Fibroblast of skin of left biceps (primary cell): ENCODE results near the gene MAP7.
"Not testable (repeated sequence)": the region's sequence is repeated elsewhere in the genome, so short reads cannot be mapped to it uniquely, and the experiment has no call there.

Experiments
- DNase-seq, 2 experiments: peaks; one replicate each; pipeline ENCODE4 v3.0.0-alpha.2; 2013; ENCODE audit warnings: low read depth in 2 of 2

Gene MAP7

DNA sequence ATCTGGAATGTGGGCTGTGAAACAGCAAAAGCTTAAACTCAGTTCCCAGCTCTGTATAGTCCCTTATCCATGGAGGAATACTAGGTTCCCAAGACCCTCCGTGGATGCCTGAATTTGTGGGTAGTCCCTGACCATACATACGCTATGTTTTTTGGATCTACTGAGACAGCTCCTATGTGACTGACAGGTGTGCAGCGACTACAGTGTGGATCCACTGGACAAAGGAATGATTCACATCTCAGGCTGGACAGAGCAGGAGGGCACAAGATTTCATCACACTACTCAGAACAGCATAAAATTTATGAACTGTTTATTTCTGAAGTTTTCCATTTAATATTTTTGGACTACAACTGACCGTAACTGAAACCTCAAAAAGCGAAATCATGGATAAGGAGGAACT, 125.3 kb downstream of the MAP7 start:
- DNase-seq = no peak

DNA sequence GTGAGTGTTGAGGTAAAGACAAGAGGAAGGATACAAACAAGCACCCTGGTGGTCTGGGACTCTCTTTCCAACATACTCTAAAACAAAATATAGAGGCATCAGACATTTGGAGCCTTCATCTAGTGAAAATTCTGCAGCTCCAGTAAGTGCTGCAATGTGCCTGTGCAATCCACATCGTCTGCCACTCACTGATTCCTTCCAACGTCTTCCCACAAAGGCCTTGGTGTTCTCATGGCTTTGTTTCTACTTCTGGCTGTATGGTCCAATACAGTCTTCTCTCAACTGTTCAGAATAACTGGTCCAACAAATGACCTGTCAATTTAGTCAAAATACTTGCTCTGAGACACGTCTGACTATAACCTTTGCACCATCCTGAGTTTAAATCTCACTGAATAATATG, 125.8 kb downstream of the MAP7 start:
- DNase-seq = no peak

DNA sequence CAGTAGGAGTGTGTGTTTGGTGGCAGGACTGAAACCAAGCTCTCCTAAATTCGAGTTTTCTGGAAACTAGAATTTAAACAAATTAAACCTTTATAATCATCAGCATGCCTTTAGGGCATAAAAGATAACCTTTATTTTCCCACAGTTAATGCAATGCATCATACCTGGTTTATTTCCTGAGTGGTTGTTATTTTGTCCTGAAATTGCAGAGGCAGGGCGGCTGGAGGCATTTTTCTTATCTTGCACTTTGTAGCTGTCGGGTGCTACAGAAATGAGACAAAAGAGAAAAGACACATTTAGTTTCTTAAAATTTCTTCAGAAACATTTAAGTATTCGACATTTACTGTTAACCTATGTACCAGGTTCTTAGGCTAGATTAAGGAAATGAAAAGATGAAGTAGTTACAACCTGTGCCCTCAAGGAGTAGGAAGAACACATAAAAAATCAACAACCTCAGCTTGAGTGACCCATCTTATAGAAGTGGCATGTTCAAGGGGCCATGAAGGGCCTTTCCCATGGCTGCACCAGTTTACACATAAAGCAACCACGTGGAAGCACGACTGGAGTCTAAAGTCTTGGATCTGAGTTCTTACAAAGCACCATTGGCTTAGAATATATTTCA, 128.6 kb downstream of the MAP7 start:
- no peak for DNase-seq

DNA sequence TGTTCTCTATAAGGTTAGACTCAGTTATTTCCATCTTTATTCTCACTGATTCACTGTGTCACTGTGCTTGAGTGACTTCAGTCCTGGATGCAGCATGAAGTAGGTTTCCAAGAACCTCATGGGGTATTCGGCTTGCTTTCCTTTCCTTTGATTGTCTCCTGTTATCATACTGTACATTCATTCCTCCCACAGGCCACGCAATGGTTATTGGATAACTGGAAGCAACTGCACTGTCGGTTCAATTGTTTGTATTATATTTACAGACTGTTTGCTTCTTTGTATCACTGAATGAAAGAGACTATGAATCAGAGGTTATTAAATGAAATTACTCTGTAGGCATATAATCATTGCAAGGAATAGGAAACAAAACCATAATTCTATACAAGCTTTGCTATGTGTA, 129.4 kb downstream of the MAP7 start:
- DNase-seq = no peak

DNA sequence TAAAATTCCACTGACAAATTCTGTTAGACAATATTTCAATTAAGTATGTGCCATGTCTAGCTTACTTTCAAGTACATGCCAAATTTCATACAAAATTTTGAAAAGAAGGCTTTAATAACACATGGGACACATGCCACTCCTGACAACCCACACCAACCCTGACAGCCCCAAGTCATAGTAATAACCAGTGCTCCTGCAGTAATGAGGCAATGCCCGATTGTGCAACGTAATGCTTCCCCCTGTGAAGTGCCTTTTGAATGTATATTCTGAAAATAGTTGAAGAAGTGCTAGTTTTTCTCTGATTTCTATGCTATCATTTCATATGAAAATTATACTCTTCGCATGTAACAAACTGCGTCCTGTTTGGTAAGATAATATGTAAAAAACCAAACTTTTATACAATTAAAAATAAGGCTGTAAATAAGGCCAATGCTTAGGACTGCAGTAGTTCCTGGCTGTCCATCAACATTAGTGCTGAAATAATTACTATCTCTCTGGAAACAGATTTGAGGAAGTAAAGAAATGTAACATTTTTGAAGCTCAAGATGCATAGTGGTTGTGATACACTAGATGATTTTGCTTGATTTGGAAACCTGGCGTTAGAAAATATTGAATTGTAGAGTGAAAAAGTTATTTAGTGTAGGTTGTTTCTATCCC, 134.7 kb downstream of the MAP7 start:
- no peak for DNase-seq

DNA sequence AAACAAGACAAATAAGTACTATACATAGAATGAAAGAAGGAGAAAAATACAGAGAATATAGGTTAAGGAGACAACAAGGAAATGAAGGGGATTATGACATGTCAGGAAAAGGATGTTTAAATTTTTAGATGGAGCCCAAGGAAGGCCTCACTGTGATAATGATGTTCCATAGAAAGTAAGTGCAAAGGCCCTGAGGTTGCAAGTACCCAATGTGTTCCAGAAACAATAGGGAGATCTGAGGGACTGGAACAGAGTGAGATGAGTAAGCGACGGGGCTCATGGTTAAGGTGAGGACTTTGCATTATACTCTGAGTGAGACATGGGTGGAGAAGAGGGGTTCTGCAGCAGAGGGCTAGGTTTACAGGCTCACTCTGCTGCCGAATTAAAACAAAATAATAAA, 137.8 kb downstream of the MAP7 start:
- no peak for DNase-seq

DNA sequence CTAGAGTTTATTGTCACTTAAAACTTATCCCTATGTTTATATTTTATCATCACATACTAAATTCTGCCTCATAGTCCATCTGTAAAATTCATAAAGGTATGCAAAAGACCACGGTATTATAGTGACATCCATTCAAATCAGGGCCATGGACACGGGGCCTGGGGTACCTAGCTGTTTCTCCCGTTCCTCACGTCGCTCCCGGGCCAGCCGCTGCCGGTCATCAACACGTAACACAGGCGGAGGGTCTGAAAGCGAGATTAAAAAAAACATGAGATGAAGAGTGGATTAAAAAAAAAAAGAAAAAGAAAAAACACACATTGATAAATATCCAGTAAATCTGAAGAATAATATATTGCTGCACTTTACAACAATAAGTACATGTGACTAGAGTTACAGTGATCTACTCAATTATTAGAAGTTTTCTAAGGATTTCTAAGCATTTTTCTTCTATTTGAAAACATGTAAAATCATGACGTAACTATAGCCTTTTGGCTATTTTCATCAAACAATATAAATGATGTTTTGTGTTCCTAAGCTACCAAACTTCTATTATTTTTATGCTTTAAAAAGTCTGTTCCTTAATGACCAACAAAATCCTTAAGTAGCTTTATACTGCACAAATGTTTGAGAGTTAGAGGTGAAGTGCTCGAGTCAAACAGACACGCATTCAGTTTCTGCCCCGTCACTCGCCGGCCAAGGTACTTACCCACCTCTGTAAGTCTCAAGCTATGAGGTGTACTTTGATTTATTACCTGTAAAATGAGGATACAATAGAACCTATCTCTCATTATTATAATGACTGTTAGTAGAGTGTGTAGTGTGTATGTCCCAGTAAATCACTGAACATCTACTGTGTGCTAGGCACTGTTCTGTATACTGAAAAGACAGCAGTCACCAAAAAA, 138.5 kb downstream of the MAP7 start:
- DNase-seq = no peak

DNA sequence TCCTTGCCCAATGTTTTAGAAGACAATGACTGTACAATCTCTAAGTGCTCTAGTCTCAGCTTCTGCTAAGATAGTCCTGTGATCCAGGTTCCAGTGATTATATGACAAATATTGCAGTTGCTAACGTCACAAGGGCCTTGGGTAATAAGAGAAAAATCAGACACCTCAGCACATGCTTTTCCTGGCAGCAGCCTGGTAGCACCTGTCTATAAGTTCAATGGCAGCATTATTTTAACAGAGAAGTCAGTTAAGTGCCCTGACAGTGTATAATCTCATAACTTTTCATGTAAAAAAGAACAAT, 139.2 kb downstream of the MAP7 start:
- no peak for DNase-seq

DNA sequence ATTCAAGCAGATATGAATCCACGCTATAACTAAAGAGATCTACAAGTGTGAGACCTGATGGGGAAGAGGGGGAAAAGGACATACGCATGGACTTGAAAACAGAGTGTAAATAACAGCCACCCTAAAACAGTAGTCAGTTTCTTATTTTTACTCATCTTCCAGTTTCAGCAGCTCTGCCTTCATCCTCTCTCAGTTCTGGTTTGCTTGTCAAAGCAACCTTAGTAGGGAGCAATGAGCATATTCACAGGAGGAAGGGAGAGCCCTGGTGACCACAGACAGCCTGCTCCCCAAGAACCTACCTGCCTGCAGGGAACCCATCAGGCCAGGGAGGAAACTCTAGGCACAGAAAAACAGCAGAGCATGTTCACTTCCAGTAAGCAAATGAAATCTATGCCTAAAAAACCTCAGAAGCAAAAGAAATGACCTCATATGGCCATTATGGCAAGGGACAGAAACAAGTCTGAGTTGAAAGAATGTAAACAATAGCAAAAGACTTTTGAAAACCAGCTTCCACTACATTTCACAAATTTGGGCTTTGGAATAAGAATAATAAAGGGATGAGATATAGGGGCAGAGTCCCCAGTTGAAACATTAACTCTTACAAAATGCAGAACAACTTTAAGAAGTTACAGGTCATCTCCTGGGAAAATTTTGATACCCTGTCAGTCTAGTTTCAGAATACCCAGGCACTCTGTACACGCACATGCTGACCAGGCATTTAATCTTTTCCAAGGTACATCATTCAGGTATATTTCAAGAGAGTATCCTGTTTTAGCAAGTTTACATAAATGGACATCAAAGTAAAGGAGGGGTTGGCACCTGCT, 139.8 kb downstream of the MAP7 start:
- DNase-seq = no peak

DNA sequence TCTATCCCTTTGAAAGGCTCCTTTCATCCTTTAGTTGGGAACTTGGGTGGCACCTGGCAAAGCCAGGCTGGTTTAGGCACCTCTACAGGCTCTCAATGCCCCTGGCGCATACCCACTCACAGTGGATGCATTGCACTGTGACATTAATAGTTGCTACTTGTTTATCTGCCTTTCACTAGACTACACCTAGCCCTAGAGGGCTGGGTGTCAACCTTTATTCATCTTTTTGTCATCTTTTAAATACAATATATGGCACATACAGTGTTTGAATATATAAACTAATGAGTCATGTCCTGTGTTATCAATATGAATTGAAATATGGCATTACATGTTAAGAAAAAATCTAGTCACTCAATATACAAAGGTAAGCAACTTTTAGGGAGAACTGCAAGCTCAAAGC, 140.6 kb downstream of the MAP7 start:
- no peak for DNase-seq

DNA sequence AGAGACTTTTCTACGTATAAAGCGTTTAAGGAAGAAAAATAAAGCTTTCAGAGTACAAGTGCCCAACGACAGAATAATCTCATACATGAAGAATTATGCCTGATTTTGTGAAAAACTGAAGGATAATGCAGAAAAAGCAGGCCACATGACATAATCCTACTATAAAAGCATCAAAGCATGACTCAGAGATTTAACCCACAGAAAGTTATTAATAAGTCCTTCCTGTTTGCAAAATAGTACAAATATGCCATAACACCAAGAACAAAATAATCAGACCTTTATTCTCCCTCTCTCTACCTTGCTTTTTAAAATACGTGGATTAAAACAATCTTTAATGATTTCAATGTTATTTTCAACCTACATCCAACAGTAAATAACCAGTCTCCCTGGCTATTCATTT, 142.0 kb downstream of the MAP7 start:
- DNase-seq = peak in 1 of 2 experiments; percentile 7

DNA sequence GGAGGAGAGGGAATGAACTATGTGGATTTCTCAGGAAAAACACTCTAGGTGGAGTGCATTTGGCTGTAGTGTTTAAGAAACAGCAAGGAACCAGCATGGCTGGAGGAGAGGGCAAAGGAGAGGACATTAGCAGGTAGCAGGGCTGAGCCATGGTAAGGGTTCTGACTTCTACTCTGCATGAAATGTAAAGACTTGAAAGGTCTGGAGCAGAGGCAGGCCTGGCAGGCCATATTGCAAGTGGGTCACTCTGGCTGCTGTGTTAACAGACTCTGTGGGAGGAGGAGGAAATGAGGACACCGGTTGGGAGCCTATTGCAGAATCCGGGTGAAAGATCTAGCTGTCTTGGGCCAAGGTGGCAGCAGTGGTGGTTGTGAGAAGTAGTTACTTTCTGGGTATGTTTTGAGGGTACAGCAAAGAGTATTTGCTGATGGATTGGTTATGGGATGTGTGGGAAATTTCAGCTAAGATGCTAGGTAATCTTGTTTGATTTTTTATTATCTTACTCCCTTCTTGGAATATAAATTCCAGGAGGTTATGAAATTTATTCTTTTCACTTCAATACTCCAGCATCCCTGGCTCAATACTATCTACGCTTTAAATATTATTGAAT, 144.7 kb downstream of the MAP7 start:
- DNase-seq = no peak

DNA sequence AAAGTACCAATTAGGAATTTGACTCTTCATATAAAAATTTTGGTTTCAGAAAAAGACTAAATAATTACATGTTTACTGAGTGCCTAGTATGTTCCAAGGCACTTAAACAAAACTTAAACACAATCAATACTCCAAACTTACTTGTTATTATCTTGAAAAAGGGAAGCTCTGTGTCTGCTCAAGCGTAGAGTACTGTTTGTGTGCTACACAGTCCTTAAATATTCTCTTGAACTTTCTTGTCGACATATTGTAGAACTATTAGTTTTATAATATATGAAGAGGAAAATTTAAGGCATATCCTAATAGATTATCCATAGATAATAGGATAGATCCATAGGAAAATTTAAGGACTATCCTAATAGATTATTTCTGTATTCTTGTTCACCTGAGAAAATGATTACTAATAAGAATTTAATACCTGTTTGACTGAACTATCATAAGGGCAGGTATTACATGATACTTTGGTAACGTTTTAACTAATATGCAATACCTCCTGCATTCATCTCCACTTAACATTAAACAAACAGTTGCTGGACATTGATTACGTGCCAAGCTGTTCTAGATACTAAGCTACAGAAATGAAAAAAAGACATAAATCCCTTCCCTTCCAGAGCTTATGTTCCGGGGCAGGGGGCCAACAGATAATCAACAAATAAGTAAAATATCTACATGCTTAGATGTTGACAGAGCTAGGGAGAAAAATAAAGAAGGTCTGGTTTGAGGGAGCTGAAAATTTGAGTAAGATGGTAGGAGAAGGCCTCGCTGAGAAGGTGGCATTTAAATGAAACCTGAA, 145.4 kb downstream of the MAP7 start:
- no peak for DNase-seq

DNA sequence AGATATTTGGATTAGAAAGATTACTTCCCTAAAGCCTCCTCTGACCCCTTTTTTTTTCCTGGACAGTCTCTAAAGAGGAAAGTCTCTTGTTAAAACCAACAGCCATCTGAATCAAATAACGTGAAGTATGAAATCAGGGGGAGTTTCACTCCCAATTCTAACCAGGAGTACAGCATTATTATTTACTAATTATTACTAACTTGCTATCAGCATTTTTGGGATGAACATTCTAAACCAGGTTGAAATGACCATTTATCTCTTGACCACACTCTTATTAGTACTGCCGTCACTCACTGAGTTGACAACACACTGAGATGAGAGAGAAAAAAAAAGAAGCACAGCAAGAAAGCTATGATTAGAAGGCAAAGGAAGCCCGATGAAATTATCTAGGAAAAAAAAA, 146.2 kb downstream of the MAP7 start:
- DNase-seq = no peak

DNA sequence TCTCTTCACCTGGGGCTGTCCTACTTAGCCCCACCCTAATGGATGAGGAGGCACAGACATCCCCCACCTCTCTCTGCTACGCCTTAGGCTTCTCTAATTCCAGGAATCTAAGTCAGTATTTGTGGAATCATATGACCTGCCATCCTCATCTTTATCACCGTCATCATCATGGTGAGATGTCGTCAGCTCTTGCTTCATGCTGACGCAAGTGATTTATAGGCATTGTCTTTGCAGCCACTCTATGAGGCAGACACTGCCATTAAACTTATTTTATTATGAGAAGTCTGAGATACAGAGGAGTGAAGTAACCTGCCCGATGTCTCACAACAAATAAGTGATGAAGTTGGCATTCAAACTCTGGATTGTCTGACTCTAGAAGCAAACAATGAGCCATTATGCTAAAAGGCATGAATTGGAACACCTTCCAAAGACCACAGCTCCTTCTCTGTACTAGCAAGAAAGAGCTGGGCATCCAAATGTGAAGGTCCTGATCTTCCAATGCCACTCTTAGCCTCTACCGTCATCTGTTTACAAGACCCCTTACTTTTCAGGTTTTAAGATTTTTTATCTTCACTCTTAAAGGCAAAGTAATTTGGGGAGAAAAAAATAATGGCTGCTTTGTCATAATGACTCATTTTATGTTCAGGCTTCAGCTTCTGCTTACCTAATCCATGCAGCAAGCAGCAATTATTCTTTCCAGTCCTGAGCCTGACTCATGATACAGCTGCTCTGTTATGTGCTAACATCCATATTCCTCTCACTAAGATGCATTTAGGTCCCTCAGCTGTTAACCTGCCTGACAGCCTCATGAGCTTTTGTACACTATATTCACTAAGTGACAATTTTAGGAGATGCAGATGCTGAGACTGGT, 146.9 kb downstream of the MAP7 start:
- DNase-seq = peak; percentile 76 to 83

DNA sequence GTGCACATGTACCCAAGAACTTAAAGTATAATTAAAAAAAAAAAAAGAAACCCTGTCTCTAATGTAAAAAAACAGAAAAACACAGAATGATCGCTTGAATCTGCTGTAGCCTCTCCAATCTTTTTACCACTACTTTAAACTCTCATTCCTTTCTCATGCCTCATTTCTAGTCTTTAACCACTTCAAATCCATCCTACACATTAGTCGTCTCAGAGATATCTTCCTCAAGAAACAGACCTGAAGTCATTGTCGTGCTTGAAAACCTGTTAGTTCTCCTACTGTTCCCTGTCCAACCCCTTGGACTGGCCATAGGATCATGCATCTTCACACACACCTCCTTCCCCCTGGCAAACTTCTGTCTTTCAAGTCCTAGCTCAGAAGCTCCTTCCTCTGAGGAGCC, 148.5 kb downstream of the MAP7 start:
- peak; percentile 21 to 34 for DNase-seq

DNA sequence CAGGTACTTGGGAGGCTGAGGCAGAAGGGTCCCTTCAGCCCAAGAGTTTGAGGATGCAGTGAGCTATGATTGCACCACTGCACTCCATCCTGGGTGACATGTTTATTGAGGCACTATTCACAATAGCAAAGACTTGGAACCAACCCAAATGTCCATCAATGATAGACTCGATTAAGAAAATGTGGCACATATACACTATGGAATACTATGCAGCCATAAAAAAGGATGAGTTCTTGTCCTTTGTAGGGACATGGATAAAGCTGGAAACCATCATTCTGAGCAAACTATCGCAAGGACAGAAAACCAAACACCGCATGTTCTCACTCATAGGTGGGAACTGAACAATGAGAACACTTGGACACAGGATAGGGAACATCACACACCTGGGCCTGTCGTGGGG, 149.0 kb downstream of the MAP7 start:
- not testable (repeated sequence) for DNase-seq

DNA sequence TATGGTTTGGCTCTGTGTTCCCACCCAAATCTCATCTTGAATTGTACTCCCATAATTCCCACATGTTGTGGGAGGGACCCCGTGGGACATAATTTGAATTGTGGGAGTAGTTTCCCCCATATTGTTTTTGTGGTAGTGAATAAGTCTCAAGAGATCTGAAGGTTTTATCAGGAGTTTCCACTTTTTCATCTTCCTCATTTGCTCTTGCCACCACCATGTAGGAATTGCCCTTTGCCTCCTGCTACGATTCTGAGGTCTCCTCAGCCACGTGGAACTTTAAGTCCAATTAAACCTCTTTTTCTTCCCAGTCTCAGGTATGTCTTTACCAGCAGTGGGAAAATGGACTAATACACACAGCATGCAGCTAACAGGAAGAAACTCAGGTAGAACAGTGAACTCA, 151.8 kb downstream of the MAP7 start:
- DNase-seq = no peak

DNA sequence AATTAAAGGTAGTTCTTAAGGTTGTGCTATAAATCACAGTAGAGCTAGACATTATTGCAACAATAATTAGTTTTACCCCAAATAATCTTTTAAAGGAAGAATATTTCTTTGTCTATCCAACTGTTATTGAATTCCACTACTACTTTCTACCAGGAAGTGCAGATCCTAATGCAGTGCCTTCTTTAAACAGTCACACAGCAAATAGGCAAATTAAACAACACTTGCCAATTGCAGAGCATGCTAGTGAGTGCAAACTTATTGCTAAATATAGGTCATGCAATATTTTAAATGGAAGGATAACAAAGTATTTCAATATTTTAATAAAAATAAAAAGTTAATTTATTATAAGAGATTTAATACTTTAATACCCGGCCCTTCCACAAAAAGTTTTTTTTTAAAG, 153.3 kb downstream of the MAP7 start:
- DNase-seq = no peak

DNA sequence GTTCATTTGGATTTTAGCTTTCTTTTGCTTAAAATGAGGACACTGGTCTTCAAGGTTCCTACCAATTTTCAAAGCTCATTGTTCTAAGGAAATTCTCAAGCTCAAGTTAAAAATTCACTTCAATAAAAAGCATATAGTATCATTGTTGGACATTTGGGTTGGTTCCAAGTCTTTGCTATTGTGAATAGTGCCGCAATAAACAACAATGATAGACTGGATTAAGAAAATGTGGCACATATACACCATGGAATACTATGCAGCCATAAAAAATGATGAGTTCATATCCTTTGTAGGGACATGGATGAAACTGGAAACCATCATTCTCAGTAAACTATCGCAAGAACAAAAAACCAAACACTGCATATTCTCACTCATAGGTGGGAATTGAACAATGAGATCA, 159.3 kb downstream of the MAP7 start:
- not testable (repeated sequence) for DNase-seq
